ENCODE results near the gene URAD.

URAD gene

GRCh38 chr13:27956576-27957300 lies 31.8 kb downstream of the URAD start:
- Histone ChIP-seq H2AFZ (ENCODE audit: low read length) (no peak overlapping the region), H3K4me1 (ENCODE audit: insufficient read depth, low read length, poor library complexity, severe bottlenecking) (peaks cover 5% of the 10 kb centered on the region), H3K9me3 (ENCODE audit: insufficient read depth, low read depth, low read length) (no peaks in the 10 kb centered on the region), H3K9me2 (replicated peaks; ENCODE audit: low read depth, low read length) (no peaks in the 10 kb centered on the region), H3F3A (ENCODE audit: low read depth) (no peaks in the 10 kb centered on the region), H3K4me3 (ENCODE audit: low read length, poor library complexity, severe bottlenecking) (no peak overlapping the region), H3K36me3 (ENCODE audit: insufficient read depth, low read length) (no peaks in the 10 kb centered on the region), H3K9ac (ENCODE audit: low read depth, low read length, poor library complexity, severe bottlenecking) (no peak overlapping the region), H3K79me2 (ENCODE audit: insufficient read depth, low read length) (no peaks in the 10 kb centered on the region), H3K4me2 (ENCODE audit: low read depth, low read length, poor library complexity, severe bottlenecking) (no peak overlapping the region), H4K20me1 (ENCODE audit: insufficient read depth, low read length, poor library complexity, severe bottlenecking) (no peaks in the 10 kb centered on the region), H3K27me3 (ENCODE audit: insufficient read depth, low read length, poor library complexity, severe bottlenecking) (no peaks in the 10 kb centered on the region)
- TF ChIP-seq EZH2phosphoT487 (IDR thresholded peaks at IDR 0.05; ENCODE audit: borderline replicate concordance): no peak
- no peak for TF ChIP-seq CTCF (conservative IDR thresholded peaks at IDR 0.05; ENCODE audit: low read length)

GRCh38 chr13:27955014-27955591 lies 33.4 kb downstream of the URAD start:
- peaks cover 5% of the 10 kb centered on the region for H3K4me1 ChIP-seq (ENCODE audit: insufficient read depth, low read length, poor library complexity, severe bottlenecking)
- no peaks in the 10 kb centered on the region for H3K27me3 ChIP-seq (ENCODE audit: insufficient read depth, low read length, poor library complexity, severe bottlenecking)
- H3K4me2 ChIP-seq (ENCODE audit: low read depth, low read length, poor library complexity, severe bottlenecking): no peak overlapping the region
- TF ChIP-seq EZH2phosphoT487 (IDR thresholded peaks at IDR 0.05; ENCODE audit: borderline replicate concordance): no peak
- H3K9ac ChIP-seq (ENCODE audit: low read depth, low read length, poor library complexity, severe bottlenecking): no peak overlapping the region
- H2AFZ ChIP-seq (ENCODE audit: low read length): no peak overlapping the region
- H3K79me2 ChIP-seq (ENCODE audit: insufficient read depth, low read length): no peaks in the 10 kb centered on the region
- no peaks in the 10 kb centered on the region for H3K9me2 ChIP-seq (replicated peaks; ENCODE audit: low read depth, low read length)
- no peak overlapping the region for H3K4me3 ChIP-seq (ENCODE audit: low read length, poor library complexity, severe bottlenecking)
- no peaks in the 10 kb centered on the region for H3K9me3 ChIP-seq (ENCODE audit: insufficient read depth, low read depth, low read length)
- no peaks in the 10 kb centered on the region for H3F3A ChIP-seq (ENCODE audit: low read depth)
- no peaks in the 10 kb centered on the region for H4K20me1 ChIP-seq (ENCODE audit: insufficient read depth, low read length, poor library complexity, severe bottlenecking)
- H3K36me3 ChIP-seq (ENCODE audit: insufficient read depth, low read length): no peaks in the 10 kb centered on the region

GRCh38 chr13:27954406-27954851 lies 34.1 kb downstream of the URAD start:
- H3K4me1 ChIP-seq (ENCODE audit: insufficient read depth, low read length, poor library complexity, severe bottlenecking): peaks cover 5% of the 10 kb centered on the region
- H4K20me1 ChIP-seq (ENCODE audit: insufficient read depth, low read length, poor library complexity, severe bottlenecking): no peaks in the 10 kb centered on the region
- TF ChIP-seq EZH2phosphoT487 (IDR thresholded peaks at IDR 0.05; ENCODE audit: borderline replicate concordance) (no peak), CTCF (conservative IDR thresholded peaks at IDR 0.05; ENCODE audit: low read length) (no peak)
- H3K9me2 ChIP-seq (replicated peaks; ENCODE audit: low read depth, low read length): no peaks in the 10 kb centered on the region
- H3K9me3 ChIP-seq (ENCODE audit: insufficient read depth, low read depth, low read length): no peaks in the 10 kb centered on the region
- no peaks in the 10 kb centered on the region for H3K27me3 ChIP-seq (ENCODE audit: insufficient read depth, low read length, poor library complexity, severe bottlenecking)
- no peaks in the 10 kb centered on the region for H3K36me3 ChIP-seq (ENCODE audit: insufficient read depth, low read length)
- H2AFZ ChIP-seq (ENCODE audit: low read length): no peak overlapping the region
- H3F3A ChIP-seq (ENCODE audit: low read depth): no peaks in the 10 kb centered on the region
- peak overlapping the region; percentile 63 for H3K4me2 ChIP-seq (ENCODE audit: low read depth, low read length, poor library complexity, severe bottlenecking)
- H3K4me3 ChIP-seq (ENCODE audit: low read length, poor library complexity, severe bottlenecking): no peak overlapping the region
- no peak overlapping the region for H3K9ac ChIP-seq (ENCODE audit: low read depth, low read length, poor library complexity, severe bottlenecking)
- H3K79me2 ChIP-seq (ENCODE audit: insufficient read depth, low read length): no peaks in the 10 kb centered on the region

Measured in Loucy (cell line).